Testis (tissue), 3 donors: ENCODE data around the gene ARFGEF3. TPM values are rescaled to one million over a fixed set of nuclear protein-coding genes. Genes with fewer than 3 reads are reported as not detected.

Source experiments
- DNase-seq: peaks from one replicate; pipeline ENCODE4 v3.0.0-alpha.2; 2019
- H3K27ac ChIP-seq, 2 donors: fragments of 200-600 bp; sonication (generic); one replicate each; pipeline ENCODE4 v1.5.1; 2019
- H3K27me3 ChIP-seq: fragments of 200-600 bp; sonication (generic); one replicate; pipeline ENCODE4 v1.5.1; 2019
- H3K36me3 ChIP-seq: fragments of 200-600 bp; sonication (generic); one replicate; pipeline ENCODE4 v1.5.1; 2017; ENCODE audit warnings: low read depth; ENCODE audit errors: missing control alignments
- H3K4me1 ChIP-seq: fragments of 200-600 bp; sonication (generic); one replicate; pipeline ENCODE4 v1.5.1; 2019
- H3K4me3 ChIP-seq, 2 donors: fragments of 200-600 bp; sonication (generic); one replicate each; pipeline ENCODE4 v1.5.1; 2017 to 2019
- H3K9me3 ChIP-seq: fragments of 200-600 bp; sonication (generic); one replicate; pipeline ENCODE4 v1.5.1; 2017
- CTCF ChIP-seq, 3 experiments: fragments of 450-650 bp in 2 of 3; fragments of 200-600 bp in 1 of 3; sonication (generic) in 1 of 3; IDR thresholded peaks; one replicate each; pipeline ENCODE4 v1.5.1; 2016 to 2019; ENCODE audit warnings: antibody characterized with exemption in 3 of 3, mild to moderate bottlenecking in 2 of 3, moderate library complexity in 1 of 3
- POLR2A ChIP-seq: fragments of 450-650 bp; IDR thresholded peaks from one replicate; pipeline ENCODE4 v1.6.1; 2017; ENCODE audit warnings: antibody characterized with exemption, mild to moderate bottlenecking, moderate library complexity
- WGBS, 2 donors: methylation state at CpG; one replicate each; pipeline ENCODE4 v1.1.5; 2018; 5-methylcytosine and 5-hydroxymethylcytosine counted together
- intact Hi-C: fragments of 100-400 bp; cut with DNase I; formaldehyde crosslinking; loops from one replicate; pipeline ENCODE4 v1.15.1; 2023; ENCODE audit warnings: low total_unique reads
- polyA plus RNA-seq: library from polyadenylated mRNA; stranded (reverse); fragments of 350-450 nt; fragmentation: Illumina TruSeq; extraction: RNeasy Lipid Tissue Mini Kit (QIAGEN cat#74804); gene quantifications from one replicate; pipeline ENCODE4 v1.2.3, GENCODE V29; 2014; ENCODE audit warnings: low read depth, low replicate concordance; ENCODE audit not compliant: insufficient read depth
- total RNA-seq, 2 donors: library from RNA; depleted of rRNA; stranded (reverse); fragments of >200 nt; gene quantifications; one replicate each; pipeline ENCODE4 v1.2.3, GENCODE V29; 2016

ARFGEF3 gene
- total and polyA plus RNA-seq, 3 donors from 2014 or later = 1.9 to 2.9 (median 2.8) TPM

DNA sequence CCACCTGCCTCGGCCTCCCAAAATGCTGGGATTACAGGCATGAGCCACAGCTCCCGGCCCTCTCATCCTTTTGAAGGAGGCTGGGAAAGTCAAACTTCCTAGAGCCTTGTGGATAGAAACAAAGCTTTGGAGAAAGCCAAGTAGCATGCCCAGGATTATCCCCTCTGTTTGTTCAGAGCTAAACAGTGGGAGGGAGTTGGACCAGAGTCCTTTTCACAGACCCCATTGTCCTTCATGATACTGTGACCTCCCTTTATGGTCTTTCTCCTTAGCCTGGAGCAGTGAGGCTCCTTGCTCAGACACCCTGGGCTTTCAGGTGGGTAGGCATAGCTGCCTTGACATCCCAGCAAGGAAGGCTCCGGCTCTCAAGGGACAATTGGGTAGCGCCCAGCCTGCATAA is 25.4 kb downstream of the ARFGEF3 start:
- Histone ChIP-seq H3K9me3 (no peaks in the 10 kb centered on the region), H3K27ac (no peak overlapping the region), H3K27me3 (no peaks in the 10 kb centered on the region), H3K36me3 (no peaks in the 10 kb centered on the region), H3K4me1 (no peaks in the 10 kb centered on the region), H3K4me3 (no peak overlapping the region)
- TF ChIP-seq CTCF (IDR thresholded peaks at IDR 0.05) = no peak
- TF ChIP-seq POLR2A = no peak
- DNase-seq = no peak
- WGBS, 2 donors = 92 to 100% methylated on average over 3 to 4 of the region's 4 CpGs
- intact Hi-C loops = no loop called here

DNA sequence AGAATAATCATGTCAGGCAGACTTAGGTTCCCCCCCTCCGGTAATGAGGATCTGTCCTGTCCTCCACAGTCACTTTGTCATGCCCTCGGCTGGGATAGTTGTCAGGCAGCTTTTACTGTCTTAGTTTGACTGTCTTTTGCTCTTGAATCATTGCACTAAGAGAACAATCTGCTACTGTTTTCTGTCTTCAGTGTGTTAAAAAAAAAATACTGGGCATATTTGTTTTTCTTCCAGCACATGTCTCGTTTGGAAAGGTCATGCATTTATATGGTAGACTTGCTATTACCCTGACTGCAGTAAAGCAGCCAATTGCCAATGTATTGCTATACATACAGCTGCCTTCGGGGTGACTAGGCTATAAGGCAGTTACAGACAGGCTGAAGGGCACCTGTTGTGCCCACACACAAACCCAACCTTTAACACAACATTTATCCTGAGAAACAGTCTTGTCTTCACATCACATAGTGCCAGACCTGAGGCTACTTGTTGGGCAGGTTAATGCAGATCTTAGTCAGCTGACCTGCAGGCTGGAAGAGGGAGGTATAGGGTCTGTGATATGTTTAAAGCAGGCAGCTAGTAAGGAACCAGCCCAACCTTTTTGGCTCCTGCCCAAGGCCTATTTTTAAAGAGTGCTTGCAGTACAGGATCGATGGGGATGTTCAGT is 26.7 kb downstream of the ARFGEF3 start:
- no peaks in the 10 kb centered on the region for H3K36me3 ChIP-seq
- H3K27ac ChIP-seq = no peak overlapping the region
- no peaks in the 10 kb centered on the region for H3K4me1 ChIP-seq
- no peaks in the 10 kb centered on the region for H3K9me3 ChIP-seq
- intact Hi-C loops = no loop called here
- DNase-seq = no peak
- WGBS, 2 donors = 62 to 67% methylated on average over 5 of the region's 5 CpGs
- TF ChIP-seq POLR2A = no peak
- no peak for TF ChIP-seq CTCF (IDR thresholded peaks at IDR 0.05)
- no peaks in the 10 kb centered on the region for H3K27me3 ChIP-seq
- H3K4me3 ChIP-seq = no peak overlapping the region

DNA sequence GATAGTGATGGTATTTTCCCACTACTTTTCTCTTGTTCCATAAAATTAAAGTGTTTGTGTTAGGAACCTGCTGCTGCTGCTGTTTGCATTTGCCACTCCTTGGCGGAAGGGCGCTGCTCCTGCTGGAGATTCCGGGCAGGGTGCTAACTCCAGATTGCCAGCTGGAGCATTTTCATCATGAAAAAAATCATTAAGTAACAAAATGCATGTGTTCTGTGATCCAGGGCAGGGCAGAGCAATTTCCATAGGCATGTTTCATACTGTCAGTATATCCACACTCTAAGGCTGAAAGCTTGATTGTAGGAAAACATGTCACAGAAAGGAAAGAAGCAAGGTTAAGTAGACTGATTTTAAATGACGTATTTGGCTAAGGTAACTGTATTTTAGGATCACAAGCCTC is 32.5 kb downstream of the ARFGEF3 start:
- Histone ChIP-seq H3K4me1 (no peaks in the 10 kb centered on the region), H3K4me3 (no peak overlapping the region), H3K9me3 (no peaks in the 10 kb centered on the region), H3K27me3 (no peaks in the 10 kb centered on the region), H3K36me3 (no peaks in the 10 kb centered on the region), H3K27ac (no peak overlapping the region)
- DNase-seq = no peak
- WGBS, 2 donors = 80 to 86% methylated on average over 4 of the region's 4 CpGs
- intact Hi-C loops = no loop called here
- no peak for TF ChIP-seq POLR2A
- TF ChIP-seq CTCF (IDR thresholded peaks at IDR 0.05) = no peak

- WGBS, 2 donors = 82 to 89% methylated on average over 3 of the region's 3 CpGs
- intact Hi-C loops = no loop called here
- H3K27ac ChIP-seq = no peak overlapping the region
- H3K4me1 ChIP-seq = no peaks in the 10 kb centered on the region
- no peaks in the 10 kb centered on the region for H3K36me3 ChIP-seq
- no peaks in the 10 kb centered on the region for H3K9me3 ChIP-seq
- no peak overlapping the region for H3K4me3 ChIP-seq
- H3K27me3 ChIP-seq = no peaks in the 10 kb centered on the region
- DNase-seq = no peak
- no peak for TF ChIP-seq CTCF (IDR thresholded peaks at IDR 0.05)
- no peak for TF ChIP-seq POLR2A
Measured at GRCh38 chr6:138196122-138196738, 34.5 kb downstream of the ARFGEF3 start.

DNA sequence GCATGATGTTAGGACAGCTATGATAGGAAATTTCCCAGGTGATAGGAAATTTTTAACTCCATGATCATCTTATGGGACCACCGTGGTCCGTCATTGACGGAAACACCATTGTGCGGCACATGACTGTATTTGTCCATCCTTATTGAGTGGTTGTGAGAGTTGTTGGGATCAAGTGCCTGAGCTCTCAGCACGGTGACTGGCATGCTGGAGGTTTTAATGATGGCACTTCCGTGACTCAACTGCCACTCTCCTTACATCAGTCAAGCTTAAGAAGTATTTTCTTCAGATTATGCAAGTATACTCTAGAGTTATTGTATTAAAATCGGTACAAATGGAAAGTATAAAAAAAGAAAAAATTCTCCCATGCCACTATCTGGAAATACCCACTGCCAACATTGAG is 35.8 kb downstream of the ARFGEF3 start:
- H3K36me3 ChIP-seq = no peaks in the 10 kb centered on the region
- DNase-seq = no peak
- intact Hi-C loops = no loop called here
- H3K4me1 ChIP-seq = no peaks in the 10 kb centered on the region
- no peaks in the 10 kb centered on the region for H3K27me3 ChIP-seq
- TF ChIP-seq POLR2A = no peak
- no peak for TF ChIP-seq CTCF (IDR thresholded peaks at IDR 0.05)
- 88 to 93% methylated on average over 7 of the region's 7 CpGs for WGBS, 2 donors
- H3K4me3 ChIP-seq = no peak overlapping the region
- no peaks in the 10 kb centered on the region for H3K9me3 ChIP-seq
- no peak overlapping the region for H3K27ac ChIP-seq
